ENCODE data around the gene CST9L. TPM values are rescaled to one million over a fixed set of nuclear protein-coding genes. Genes with fewer than 3 reads are reported as not detected.
A peak's percentile ranks its signal among the peaks of the same experiment; 100 is the strongest.

The CST9L gene
- total and polyA plus RNA-seq, 2 of the 13 experiments (the other 11 are each of a cell fraction or from before 2014, with no cell fraction given): 0.15 TPM; not detected in 1

DNA sequence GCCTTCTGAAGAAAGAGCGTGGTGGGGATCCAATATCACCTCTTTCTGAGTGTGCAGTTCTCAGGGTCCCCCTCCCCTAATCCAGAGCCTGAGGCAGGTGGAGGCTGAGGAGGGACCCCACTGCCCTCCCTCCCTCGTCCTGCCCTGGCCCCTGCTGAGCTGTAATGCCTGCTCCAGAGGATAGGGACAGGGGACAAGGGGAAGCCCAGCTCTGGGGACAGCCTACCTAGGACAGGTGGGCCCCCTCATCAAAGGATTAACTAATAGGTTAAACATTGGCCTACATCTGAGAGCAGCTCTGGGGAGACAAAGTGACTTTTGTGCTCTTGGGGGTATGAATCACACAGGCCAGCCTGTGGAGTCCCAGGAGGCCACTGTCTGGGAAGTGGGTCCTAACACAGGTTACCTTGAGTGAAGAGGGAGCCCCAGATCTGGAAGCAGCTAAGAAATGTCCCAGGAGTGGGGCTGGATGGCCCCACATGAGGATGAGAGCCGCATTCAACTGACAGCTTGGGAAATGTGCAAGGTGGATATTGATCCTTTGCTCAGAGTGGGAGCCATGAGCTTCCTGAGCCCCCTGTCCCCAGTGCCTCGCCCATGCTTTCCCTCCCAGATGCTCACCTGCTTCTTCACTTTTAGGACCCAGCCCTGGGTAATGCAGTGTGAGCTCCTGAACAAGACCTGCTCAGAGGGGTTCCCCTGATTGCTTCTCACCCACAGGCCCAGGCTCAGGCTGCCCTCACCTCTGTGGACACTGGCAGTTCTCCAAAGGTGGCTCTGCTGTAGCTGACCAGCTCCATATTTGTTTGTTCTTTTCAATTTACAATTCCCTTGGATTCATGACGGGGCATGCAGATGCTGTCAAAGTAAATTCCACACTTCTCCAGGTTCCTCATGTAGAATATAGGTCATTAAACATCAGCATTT lies 17.8 kb upstream of the CST9L start (continued):
- TF ChIP-seq GABPA (IDR thresholded peaks at IDR 0.05; ENCODE audit: low read depth, low read length): no peak
- TF ChIP-seq GABPA (CRISPR knock-in tag; IDR thresholded peaks at IDR 0.05; ENCODE audit: low read depth): no peak
- no peak for TF ChIP-seq HBP1 (CRISPR knock-in tag; IDR thresholded peaks at IDR 0.05; ENCODE audit: low read depth)
- TF ChIP-seq PATZ1 (CRISPR knock-in tag; IDR thresholded peaks at IDR 0.05): peak; percentile 96
- 0 out of 2 replicates have a peak, but pooled peaks have one; percentile 29 for TF ChIP-seq ZNF335 (CRISPR knock-in tag; IDR thresholded peaks at IDR 0.05)
- no peak for TF ChIP-seq ZSCAN22 (CRISPR knock-in tag; IDR thresholded peaks at IDR 0.05)
- TF ChIP-seq PHF5A (CRISPR knock-in tag; IDR thresholded peaks at IDR 0.05; ENCODE audit: low read depth, unreplicated experiment): no peak
- no peak for TF ChIP-seq KLF6 (CRISPR knock-in tag; IDR thresholded peaks at IDR 0.05)
- TF ChIP-seq ZNF720 (CRISPR knock-in tag; IDR thresholded peaks at IDR 0.05): no peak
- peak; percentile 81; the same call in 1 of the 2 replicates for TF ChIP-seq ZNF644 (CRISPR knock-in tag; IDR thresholded peaks at IDR 0.05; ENCODE audit: low read depth)
- peak; percentile 65; the same call in 1 of the 2 replicates for TF ChIP-seq ZNF605 (CRISPR knock-in tag; IDR thresholded peaks at IDR 0.05)
- TF ChIP-seq ZNF83 (CRISPR knock-in tag; IDR thresholded peaks at IDR 0.05; ENCODE audit: borderline replicate concordance): no peak
- TF ChIP-seq, protein P1, sequence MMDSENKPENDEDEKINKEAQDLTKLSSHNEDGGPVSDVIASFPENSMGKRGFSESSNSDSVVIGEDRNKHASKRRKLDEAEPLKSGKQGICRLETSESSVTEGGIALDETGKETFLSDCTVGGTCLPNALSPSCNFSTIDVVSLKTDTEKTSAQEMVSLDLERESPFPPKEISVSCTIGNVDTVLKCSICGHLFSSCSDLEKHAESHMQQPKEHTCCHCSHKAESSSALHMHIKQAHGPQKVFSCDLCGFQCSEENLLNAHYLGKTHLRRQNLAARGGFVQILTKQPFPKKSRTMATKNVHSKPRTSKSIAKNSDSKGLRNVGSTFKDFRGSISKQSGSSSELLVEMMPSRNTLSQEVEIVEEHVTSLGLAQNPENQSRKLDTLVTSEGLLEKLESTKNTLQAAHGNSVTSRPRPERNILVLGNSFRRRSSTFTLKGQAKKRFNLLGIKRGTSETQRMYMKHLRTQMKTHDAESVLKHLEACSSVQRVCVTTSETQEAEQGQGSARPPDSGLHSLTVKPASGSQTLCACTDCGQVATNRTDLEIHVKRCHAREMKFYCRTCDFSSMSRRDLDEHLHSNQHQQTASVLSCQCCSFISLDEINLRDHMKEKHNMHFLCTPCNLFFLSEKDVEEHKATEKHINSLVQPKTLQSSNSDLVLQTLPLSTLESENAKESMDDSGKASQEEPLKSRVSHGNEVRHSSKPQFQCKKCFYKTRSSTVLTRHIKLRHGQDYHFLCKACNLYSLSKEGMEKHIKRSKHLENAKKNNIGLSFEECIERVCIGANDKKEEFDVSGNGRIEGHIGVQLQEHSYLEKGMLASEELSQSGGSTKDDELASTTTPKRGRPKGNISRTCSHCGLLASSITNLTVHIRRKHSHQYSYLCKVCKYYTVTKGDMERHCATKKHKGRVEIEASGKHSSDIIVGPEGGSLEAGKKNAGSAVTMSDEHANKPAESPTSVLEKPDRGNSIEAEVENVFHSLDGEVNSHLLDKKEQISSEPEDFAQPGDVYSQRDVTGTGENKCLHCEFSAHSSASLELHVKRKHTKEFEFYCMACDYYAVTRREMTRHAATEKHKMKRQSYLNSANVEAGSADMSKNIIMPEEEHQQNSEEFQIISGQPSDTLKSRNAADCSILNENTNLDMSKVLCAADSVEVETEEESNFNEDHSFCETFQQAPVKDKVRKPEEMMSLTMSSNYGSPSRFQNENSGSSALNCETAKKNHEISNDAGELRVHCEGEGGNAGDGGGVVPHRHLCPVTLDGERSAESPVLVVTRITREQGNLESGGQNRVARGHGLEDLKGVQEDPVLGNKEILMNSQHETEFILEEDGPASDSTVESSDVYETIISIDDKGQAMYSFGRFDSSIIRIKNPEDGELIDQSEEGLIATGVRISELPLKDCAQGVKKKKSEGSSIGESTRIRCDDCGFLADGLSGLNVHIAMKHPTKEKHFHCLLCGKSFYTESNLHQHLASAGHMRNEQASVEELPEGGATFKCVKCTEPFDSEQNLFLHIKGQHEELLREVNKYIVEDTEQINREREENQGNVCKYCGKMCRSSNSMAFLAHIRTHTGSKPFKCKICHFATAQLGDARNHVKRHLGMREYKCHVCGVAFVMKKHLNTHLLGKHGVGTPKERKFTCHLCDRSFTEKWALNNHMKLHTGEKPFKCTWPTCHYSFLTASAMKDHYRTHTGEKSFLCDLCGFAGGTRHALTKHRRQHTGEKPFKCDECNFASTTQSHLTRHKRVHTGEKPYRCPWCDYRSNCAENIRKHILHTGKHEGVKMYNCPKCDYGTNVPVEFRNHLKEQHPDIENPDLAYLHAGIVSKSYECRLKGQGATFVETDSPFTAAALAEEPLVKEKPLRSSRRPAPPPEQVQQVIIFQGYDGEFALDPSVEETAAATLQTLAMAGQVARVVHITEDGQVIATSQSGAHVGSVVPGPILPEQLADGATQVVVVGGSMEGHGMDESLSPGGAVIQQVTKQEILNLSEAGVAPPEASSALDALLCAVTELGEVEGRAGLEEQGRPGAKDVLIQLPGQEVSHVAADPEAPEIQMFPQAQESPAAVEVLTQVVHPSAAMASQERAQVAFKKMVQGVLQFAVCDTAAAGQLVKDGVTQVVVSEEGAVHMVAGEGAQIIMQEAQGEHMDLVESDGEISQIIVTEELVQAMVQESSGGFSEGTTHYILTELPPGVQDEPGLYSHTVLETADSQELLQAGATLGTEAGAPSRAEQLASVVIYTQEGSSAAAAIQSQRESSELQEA (CRISPR knock-in tag; IDR thresholded peaks at IDR 0.05; ENCODE audit: not compliant biosample characterization): peak; percentile 14
- no peak for TF ChIP-seq DNMT3B (CRISPR knock-in tag; conservative IDR thresholded peaks at IDR 0.05)
- no peak for TF ChIP-seq CHD2 (IDR thresholded peaks at IDR 0.05; ENCODE audit: low read depth, low read length)
- no peak for TF ChIP-seq ZFP82 (CRISPR knock-in tag; IDR thresholded peaks at IDR 0.05; ENCODE audit: borderline replicate concordance)
- TF ChIP-seq ZBTB1 (CRISPR knock-in tag; IDR thresholded peaks at IDR 0.05; ENCODE audit: borderline replicate concordance): no peak
- 0 out of 2 replicates have a peak, but pooled peaks have one; percentile 49 for TF ChIP-seq RFXAP (CRISPR knock-in tag; IDR thresholded peaks at IDR 0.05; ENCODE audit: borderline replicate concordance)
